ENCODE results near the gene RBKS. TPM values are rescaled to one million over a fixed set of nuclear protein-coding genes. Genes with fewer than 3 reads are reported as not detected.

The RBKS gene
- total RNA-seq (2014; rRNA removed; shearing (Covaris generic)) = 3.2 and 4.9 TPM in 2 replicates

- DNase-seq (ENCODE audit: low read depth) = peak; percentile 83
These were observed at the start of gene RBKS, which contains the start of gene BABAM2 for GRCh38 chr2:27890146-27890923. Gene RBKS (minus strand): TSS chr2:27890387. CDS start chr2:27890345, 42 bp downstream. Gene BABAM2 (plus strand): TSS chr2:27890729. CDS start chr2:27894557, 3,828 bp downstream.

GRCh38 chr2:27935026-27935425 lies 44.8 kb upstream of the RBKS start:
- no peak for DNase-seq (ENCODE audit: low read depth)

- DNase-seq (ENCODE audit: low read depth) = peak; percentile 68
These were observed 42.2 kb upstream of the RBKS start for GRCh38 chr2:27932396-27932795.

GRCh38 chr2:27931361-27931950 lies 41.3 kb upstream of the RBKS start:
- DNase-seq (ENCODE audit: low read depth) = no peak

- no peak for DNase-seq (ENCODE audit: low read depth)
These were observed 39.8 kb upstream of the RBKS start for GRCh38 chr2:27929916-27930486.

GRCh38 chr2:27925766-27926472 lies 35.7 kb upstream of the RBKS start:
- DNase-seq (ENCODE audit: low read depth) = no peak

GRCh38 chr2:27922842-27923241 lies 32.7 kb upstream of the RBKS start:
- no peak for DNase-seq (ENCODE audit: low read depth)

- DNase-seq (ENCODE audit: low read depth) = no peak
These were observed 31.8 kb upstream of the RBKS start for GRCh38 chr2:27921880-27922547.

GRCh38 chr2:27921424-27921823 lies 31.2 kb upstream of the RBKS start:
- no peak for DNase-seq (ENCODE audit: low read depth)

- peak; percentile 31 for DNase-seq (ENCODE audit: low read depth)
These were observed 30.1 kb upstream of the RBKS start for GRCh38 chr2:27920148-27920885.

- DNase-seq (ENCODE audit: low read depth) = no peak
These were observed 26.3 kb upstream of the RBKS start for GRCh38 chr2:27916293-27916995.

GRCh38 chr2:27915874-27916273 lies 25.7 kb upstream of the RBKS start:
- DNase-seq (ENCODE audit: low read depth) = no peak

GRCh38 chr2:27915191-27915590 lies 25.0 kb upstream of the RBKS start:
- DNase-seq (ENCODE audit: low read depth) = no peak

- no peak for DNase-seq (ENCODE audit: low read depth)
These were observed 24.6 kb upstream of the RBKS start for GRCh38 chr2:27914805-27915175.

GRCh38 chr2:27914041-27914804 lies 24.0 kb upstream of the RBKS start:
- no peak for DNase-seq (ENCODE audit: low read depth)

GRCh38 chr2:27912512-27912911 lies 22.3 kb upstream of the RBKS start:
- no peak for DNase-seq (ENCODE audit: low read depth)

- no peak for DNase-seq (ENCODE audit: low read depth)
These were observed 21.4 kb upstream of the RBKS start for GRCh38 chr2:27911458-27912210.

- no peak for DNase-seq (ENCODE audit: low read depth)
These were observed 19.7 kb upstream of the RBKS start for GRCh38 chr2:27909901-27910300.

GRCh38 chr2:27907547-27907946 lies 17.4 kb upstream of the RBKS start:
- peak; percentile 24 for DNase-seq (ENCODE audit: low read depth)

Data from M059J (cell line).